OCI-LY7 (cell line): ENCODE results near the gene SLC25A3. TPM values are rescaled to one million over a fixed set of nuclear protein-coding genes. Genes with fewer than 3 reads are reported as not detected.
A peak's percentile ranks its signal among the peaks of the same experiment; 100 is the strongest.

ENCODE experiments used
- BruUV-seq: library from RNA; stranded (reverse); fragments of 400-500 nt; replicated peaks from 2 replicates; lab custom pipeline; 2021; lab: Mats Ljungman, UMichigan
- CTCF ChIA-PET: fragments of 300-600 bp; sonication (Branson Sonifier 250); formaldehyde crosslinking; loops from one replicate; lab custom pipeline; 2022; ENCODE audit warnings: antibody characterized with exemption; ENCODE audit not compliant: unreplicated experiment; lab: Charles Lee
- POLR2A ChIA-PET: fragments of 300-600 bp; sonication (Branson Sonifier 250); formaldehyde crosslinking; loops from one replicate; lab custom pipeline; 2022; ENCODE audit warnings: antibody characterized with exemption; lab: Charles Lee
- DNase-seq: peaks from one replicate; pipeline ENCODE4 v3.0.0-alpha.2; 2015; ENCODE audit warnings: low spot score
- H2AFZ ChIP-seq: fragments of 200-600 bp; sonication (generic), shearing (Covaris generic); 2 replicates; pipeline ENCODE4 v1.6.1; 2014; ENCODE audit warnings: mild to moderate bottlenecking, antibody characterized with exemption, low read length, moderate library complexity
- H3K27ac ChIP-seq: fragments of 200-600 bp; sonication (generic); 2 replicates; pipeline ENCODE4 v1.5.1; 2014; ENCODE audit warnings: mixed run types, low read depth, mild to moderate bottlenecking, moderate library complexity, low read length, inconsistent platforms; ENCODE audit not compliant: poor library complexity, severe bottlenecking
- H3K36me3 ChIP-seq: fragments of 200-600 bp; sonication (generic); 2 replicates; pipeline ENCODE4 v1.6.1; 2014; ENCODE audit warnings: mild to moderate bottlenecking, antibody characterized with exemption, low read length, moderate library complexity, mixed read lengths; ENCODE audit not compliant: insufficient read depth
- H3K4me1 ChIP-seq: fragments of 200-600 bp; sonication (generic); 2 replicates; pipeline ENCODE4 v1.5.1; 2014; ENCODE audit warnings: mild to moderate bottlenecking, low read length; ENCODE audit not compliant: insufficient read depth, poor library complexity, severe bottlenecking
- H3K4me2 ChIP-seq: fragments of 200-600 bp; sonication (generic); 2 replicates; pipeline ENCODE4 v1.6.1; 2014; ENCODE audit warnings: mild to moderate bottlenecking, low read length
- H3K4me3 ChIP-seq: fragments of 200-600 bp; sonication (generic); 2 replicates; pipeline ENCODE4 v1.5.1; 2014; ENCODE audit warnings: mild to moderate bottlenecking, low read depth, low read length; ENCODE audit not compliant: poor library complexity, severe bottlenecking
- H3K79me2 ChIP-seq: fragments of 200-600 bp; sonication (generic); 2 replicates; pipeline ENCODE4 v1.6.1; 2016; ENCODE audit warnings: low read depth, mild to moderate bottlenecking, low read length, moderate library complexity, mixed read lengths; ENCODE audit not compliant: insufficient read depth
- H3K9me2 ChIP-seq: fragments of 200-600 bp; sonication (generic); 2 replicates; pipeline ENCODE4 v1.6.1; 2016; ENCODE audit warnings: mild to moderate bottlenecking, low read length, mixed read lengths; ENCODE audit not compliant: insufficient read depth
- H3K9me3 ChIP-seq: fragments of 200-600 bp; sonication (generic); 2 replicates; pipeline ENCODE4 v1.6.1; 2014; ENCODE audit warnings: mild to moderate bottlenecking, mixed run types, low read length, mixed read lengths
- H4K20me1 ChIP-seq: fragments of 200-600 bp; sonication (generic); 2 replicates; pipeline ENCODE4 v1.6.1; 2014; ENCODE audit warnings: mild to moderate bottlenecking, antibody characterized with exemption, low read length, moderate library complexity, mixed read lengths; ENCODE audit not compliant: insufficient read depth
- EZH2phosphoT487 ChIP-seq: fragments of 200-600 bp; sonication (generic); IDR thresholded peaks from 2 replicates; pipeline ENCODE4 v1.6.1; 2018; ENCODE audit warnings: low read depth, borderline replicate concordance, mild to moderate bottlenecking, mixed run types, antibody characterized with exemption, low read length, moderate library complexity, mixed read lengths
- intact Hi-C: fragments of 100-400 bp; cut with micrococcal nuclease; formaldehyde crosslinking; loops from one replicate; pipeline ENCODE4 v1.10.0; 2022; ENCODE audit not compliant: unreplicated experiment
- total RNA-seq, 2 experiments: library from RNA; depleted of rRNA in 1 of 2; stranded (reverse); fragments of >200 nt in 1 of 2; shearing (Covaris generic) in 1 of 2; gene quantifications; 2 replicates each; pipeline ENCODE4 v1.2.3, GENCODE V29; 2014 to 2022
- TF ChIP-seq, protein P1 (sequence below): fragments of 200-600 bp; sonication (generic); conservative IDR thresholded peaks from 2 replicates; pipeline ENCODE4 v1.5.1; 2014; ENCODE audit warnings: mild to moderate bottlenecking, antibody characterized with exemption, low read length, moderate library complexity, mixed read lengths

Gene SLC25A3
- total RNA-seq, 2 experiments from 2014 or later: 355 to 476 TPM

DNA sequence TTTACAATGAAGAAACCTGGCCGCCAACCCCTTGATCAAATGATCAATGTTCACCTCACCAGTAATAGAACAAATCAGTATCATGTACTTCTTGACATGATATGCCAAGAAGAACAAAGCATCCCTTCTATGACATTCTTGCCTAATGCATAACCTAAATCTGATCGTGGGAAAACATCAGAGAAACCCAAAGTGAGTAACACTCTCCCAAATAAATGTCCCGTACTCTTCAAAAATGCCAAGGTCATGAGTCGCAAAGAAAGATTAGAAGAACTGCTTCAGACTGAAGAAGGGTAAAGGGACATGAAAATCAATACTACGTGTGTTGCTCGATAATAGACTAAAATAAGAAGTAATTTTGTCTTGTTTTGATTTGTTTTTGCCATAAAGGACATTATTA lies 11.4 kb upstream of the SLC25A3 start:
- intact Hi-C loops: no loop called here
- Histone ChIP-seq H4K20me1 (no peaks in the 10 kb centered on the region), H3K4me3 (no peak overlapping the region), H2AFZ (no peak overlapping the region), H3K79me2 (no peaks in the 10 kb centered on the region), H3K27ac (no peak overlapping the region), H3K9me3 (no peaks in the 10 kb centered on the region), H3K4me2 (no peak overlapping the region), H3K9me2 (no peaks in the 10 kb centered on the region), H3K36me3 (no peaks in the 10 kb centered on the region), H3K4me1 (peaks cover 3% of the 10 kb centered on the region)
- POLR2A ChIA-PET: no interaction called here
- CTCF ChIA-PET: no interaction called here
- DNase-seq: no peak
- TF ChIP-seq, protein P1, sequence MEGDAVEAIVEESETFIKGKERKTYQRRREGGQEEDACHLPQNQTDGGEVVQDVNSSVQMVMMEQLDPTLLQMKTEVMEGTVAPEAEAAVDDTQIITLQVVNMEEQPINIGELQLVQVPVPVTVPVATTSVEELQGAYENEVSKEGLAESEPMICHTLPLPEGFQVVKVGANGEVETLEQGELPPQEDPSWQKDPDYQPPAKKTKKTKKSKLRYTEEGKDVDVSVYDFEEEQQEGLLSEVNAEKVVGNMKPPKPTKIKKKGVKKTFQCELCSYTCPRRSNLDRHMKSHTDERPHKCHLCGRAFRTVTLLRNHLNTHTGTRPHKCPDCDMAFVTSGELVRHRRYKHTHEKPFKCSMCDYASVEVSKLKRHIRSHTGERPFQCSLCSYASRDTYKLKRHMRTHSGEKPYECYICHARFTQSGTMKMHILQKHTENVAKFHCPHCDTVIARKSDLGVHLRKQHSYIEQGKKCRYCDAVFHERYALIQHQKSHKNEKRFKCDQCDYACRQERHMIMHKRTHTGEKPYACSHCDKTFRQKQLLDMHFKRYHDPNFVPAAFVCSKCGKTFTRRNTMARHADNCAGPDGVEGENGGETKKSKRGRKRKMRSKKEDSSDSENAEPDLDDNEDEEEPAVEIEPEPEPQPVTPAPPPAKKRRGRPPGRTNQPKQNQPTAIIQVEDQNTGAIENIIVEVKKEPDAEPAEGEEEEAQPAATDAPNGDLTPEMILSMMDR: no peak
- no peak for TF ChIP-seq EZH2phosphoT487
- no TSS peak for BruUV-seq

DNA sequence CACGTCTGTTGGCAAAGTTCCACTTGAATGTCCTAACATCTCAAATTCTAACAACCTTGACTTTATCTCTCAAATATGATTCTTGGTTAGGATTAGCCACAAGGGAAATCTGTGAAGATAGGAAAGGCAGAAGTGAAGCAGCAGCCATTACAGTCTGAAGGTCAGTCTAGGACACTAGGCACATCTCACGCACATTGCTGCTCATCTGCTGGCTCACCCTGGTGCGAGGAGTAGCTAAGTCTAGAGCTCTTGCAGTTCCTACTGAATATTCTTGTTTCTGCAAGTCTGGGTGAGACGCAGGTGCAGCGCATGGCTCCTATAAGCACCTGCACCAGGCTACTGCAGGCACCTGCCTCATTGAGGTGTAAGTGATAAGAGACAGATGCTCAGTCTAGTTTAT lies 6.4 kb upstream of the SLC25A3 start:
- intact Hi-C loops: no loop called here
- TF ChIP-seq, protein P1: no peak
- TF ChIP-seq EZH2phosphoT487: no peak
- Histone ChIP-seq H3K36me3 (no peaks in the 10 kb centered on the region), H3K4me2 (no peak overlapping the region), H3K9me3 (no peaks in the 10 kb centered on the region), H3K27ac (no peak overlapping the region), H3K9me2 (no peaks in the 10 kb centered on the region), H2AFZ (0 out of 2 replicates have a peak overlapping the region, but pooled peaks have one; percentile 41), H4K20me1 (no peaks in the 10 kb centered on the region), H3K4me3 (no peak overlapping the region), H3K79me2 (no peaks in the 10 kb centered on the region), H3K4me1 (peaks cover 5% of the 10 kb centered on the region)
- POLR2A ChIA-PET: interaction anchor here (0.7 to 1.0 kb wide), 2 partner anchors 28 to 1078 kb away, joined by 3 read pairs; no protein-coding TSS in a partner anchor
- no TSS peak for BruUV-seq
- DNase-seq: peak; percentile 46
- CTCF ChIA-PET: no interaction called here

- peaks cover 24% of the 10 kb centered on the region for H3K36me3 ChIP-seq
- peaks cover 27% of the 10 kb centered on the region for H3K79me2 ChIP-seq
- no peak overlapping the region for H3K4me3 ChIP-seq
- no peaks in the 10 kb centered on the region for H3K9me3 ChIP-seq
- peak overlapping the region; percentile 58; the same call in 1 of the 2 replicates for H2AFZ ChIP-seq
- no TSS peak for BruUV-seq
- CTCF ChIA-PET: interaction anchor here (0.9 to 1.1 kb wide), 2 partner anchors 16 to 24 kb away, joined by 3 to 4 read pairs; no protein-coding TSS in a partner anchor
- TF ChIP-seq, protein P1: peak; percentile 33; the same call in 1 of the 2 replicates
- TF ChIP-seq EZH2phosphoT487: no peak
- H3K27ac ChIP-seq: no peak overlapping the region
- peak; percentile 43 for DNase-seq
- H4K20me1 ChIP-seq: peaks cover 23% of the 10 kb centered on the region
- H3K4me2 ChIP-seq: no peak overlapping the region
- intact Hi-C loops: no loop called here
- H3K9me2 ChIP-seq: no peaks in the 10 kb centered on the region
- peaks cover 22% of the 10 kb centered on the region for H3K4me1 ChIP-seq
- POLR2A ChIA-PET: interaction anchor here (0.6 to 0.8 kb wide), 4 partner anchors 21 to 85 kb away, joined by 3 to 4 read pairs (median 4); no protein-coding TSS in a partner anchor
Observed at GRCh38 chr12:98591209-98591608, 2.3 kb upstream of the SLC25A3 start.
